Stomach (tissue), 4 donors: ENCODE measurements around the gene CDC40.

Experiments
- CTCF ChIP-seq, 7 experiments: fragments of 450-650 bp in 4 of 7; fragments of 200-600 bp in 3 of 7; sonication (generic) in 3 of 7; IDR thresholded peaks; one replicate each; pipeline ENCODE4 v1.5.1; 2016 to 2019; ENCODE audit warnings: antibody characterized with exemption in 7 of 7, control low read depth in 2 of 7, mild to moderate bottlenecking in 1 of 7
- EP300 ChIP-seq: sonication (generic); formaldehyde crosslinking; IDR thresholded peaks from one replicate; pipeline ENCODE4 v1.6.1; 2017; ENCODE audit warnings: antibody characterized with exemption
- POLR2AphosphoS5 ChIP-seq, 3 donors: sonication (generic); formaldehyde crosslinking; IDR thresholded peaks; one replicate each; pipeline ENCODE4 v1.6.1; 2016; ENCODE audit warnings: antibody characterized with exemption in 3 of 3

GRCh38 chr6:110266996-110267395, 86.8 kb downstream of the CDC40 start:
- TF ChIP-seq CTCF (IDR thresholded peaks at IDR 0.05) (no peak), EP300 (no peak), POLR2AphosphoS5 (IDR thresholded peaks at IDR 0.05) (no peak)
